HG03159 (cell line): ENCODE data around the gene PPM1A.

Source experiments
- ATAC-seq: cut with Tn5 transposase; IDR thresholded peaks from one replicate; pipeline ENCODE4 v1.9.1; 2021; ENCODE audit warnings: mild to moderate bottlenecking, moderate library complexity; ENCODE audit not compliant: unreplicated experiment

The PPM1A gene

GRCh38 chr14:60226298-60226697, 22.7 kb upstream of the PPM1A start:
- ATAC-seq, result no peak

- no peak for ATAC-seq
Observed at GRCh38 chr14:60227291-60227690, 21.7 kb upstream of the PPM1A start.

GRCh38 chr14:60229614-60230013, 19.4 kb upstream of the PPM1A start:
- no peak for ATAC-seq

GRCh38 chr14:60232185-60232584, 16.8 kb upstream of the PPM1A start:
- no peak for ATAC-seq

- no peak for ATAC-seq
Observed at GRCh38 chr14:60233251-60233650, 15.8 kb upstream of the PPM1A start.

GRCh38 chr14:60233891-60234290, 15.1 kb upstream of the PPM1A start:
- ATAC-seq, result no peak

GRCh38 chr14:60235440-60235839, 13.6 kb upstream of the PPM1A start:
- ATAC-seq, result no peak

- no peak for ATAC-seq
Observed at GRCh38 chr14:60238955-60239354, 10.1 kb upstream of the PPM1A start.

- no peak for ATAC-seq
Observed at GRCh38 chr14:60240139-60240856, 8.7 kb upstream of the PPM1A start.

- ATAC-seq, result no peak
Observed at GRCh38 chr14:60241091-60241490, 7.9 kb upstream of the PPM1A start.

- ATAC-seq, result no peak
Observed at GRCh38 chr14:60242429-60242828, 6.6 kb upstream of the PPM1A start.

- no peak for ATAC-seq
Observed at GRCh38 chr14:60245380-60246177, 3.4 kb upstream of the PPM1A start.

- ATAC-seq, result peak; percentile 67
Observed at GRCh38 chr14:60247994-60248696, 876 bp upstream of the PPM1A start.

- peak; percentile 36 for ATAC-seq
Observed at GRCh38 chr14:60249321-60250256, 568 bp downstream of the PPM1A start.

GRCh38 chr14:60250257-60251035, 1.4 kb downstream of the PPM1A start:
- ATAC-seq, result no peak

GRCh38 chr14:60251877-60252276, 2.9 kb downstream of the PPM1A start:
- no peak for ATAC-seq

GRCh38 chr14:60252630-60253029, 3.6 kb downstream of the PPM1A start:
- no peak for ATAC-seq

- no peak for ATAC-seq
Observed at GRCh38 chr14:60253649-60254048, 4.6 kb downstream of the PPM1A start.

GRCh38 chr14:60254176-60254575, 5.2 kb downstream of the PPM1A start:
- no peak for ATAC-seq

GRCh38 chr14:60257865-60258264, 8.8 kb downstream of the PPM1A start:
- ATAC-seq, result no peak
